HG03469 (cell line): ENCODE measurements around the gene PTPRH.
"Not testable (repeated sequence)": the region's sequence is repeated elsewhere in the genome, so short reads cannot be mapped to it uniquely, and the experiment has no call there.

Experiments
- ATAC-seq: cut with Tn5 transposase; IDR thresholded peaks from one replicate; pipeline ENCODE4 v1.9.1; 2021; ENCODE audit warnings: mild to moderate bottlenecking, moderate library complexity, moderate number of reproducible peaks; ENCODE audit not compliant: unreplicated experiment

Gene PTPRH

DNA sequence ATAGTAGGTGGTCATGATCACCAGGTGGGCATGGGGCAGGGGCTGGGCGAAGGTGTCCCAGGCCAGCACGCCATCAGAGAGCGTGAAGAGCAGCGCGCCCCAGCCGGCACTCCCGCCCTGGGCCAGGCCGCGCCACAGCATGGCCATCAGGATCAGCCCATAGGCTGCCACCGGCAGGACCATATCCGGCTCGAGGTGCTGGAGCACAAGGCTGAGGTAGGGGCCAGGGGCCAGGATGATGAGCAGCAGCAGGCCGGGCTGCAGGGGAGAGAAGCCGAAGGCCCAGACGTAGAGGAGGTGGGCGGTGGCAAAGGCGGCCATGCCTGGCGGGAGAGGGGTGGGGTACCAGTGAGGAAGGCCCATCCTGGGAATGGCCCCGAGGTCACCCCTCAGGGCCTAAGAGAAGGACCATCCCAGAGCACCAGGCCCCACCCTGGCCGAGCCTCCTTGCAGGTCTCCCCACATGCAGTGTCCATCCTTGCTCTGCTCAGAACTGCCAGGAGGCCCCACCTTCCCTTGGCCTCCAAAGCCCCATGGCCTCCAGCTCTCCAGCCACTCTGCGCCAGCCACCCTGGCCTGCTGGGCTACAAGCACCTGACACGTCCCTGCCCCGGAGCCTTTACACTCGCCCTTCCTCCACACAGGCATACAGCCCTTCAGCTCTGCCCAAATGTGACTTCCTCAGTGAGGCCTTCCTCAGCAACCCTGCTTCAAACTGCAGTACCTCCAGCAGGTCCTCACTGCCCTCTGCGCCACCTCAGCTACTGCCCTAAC lies 18.1 kb upstream of the PTPRH start:
- no peak for ATAC-seq

DNA sequence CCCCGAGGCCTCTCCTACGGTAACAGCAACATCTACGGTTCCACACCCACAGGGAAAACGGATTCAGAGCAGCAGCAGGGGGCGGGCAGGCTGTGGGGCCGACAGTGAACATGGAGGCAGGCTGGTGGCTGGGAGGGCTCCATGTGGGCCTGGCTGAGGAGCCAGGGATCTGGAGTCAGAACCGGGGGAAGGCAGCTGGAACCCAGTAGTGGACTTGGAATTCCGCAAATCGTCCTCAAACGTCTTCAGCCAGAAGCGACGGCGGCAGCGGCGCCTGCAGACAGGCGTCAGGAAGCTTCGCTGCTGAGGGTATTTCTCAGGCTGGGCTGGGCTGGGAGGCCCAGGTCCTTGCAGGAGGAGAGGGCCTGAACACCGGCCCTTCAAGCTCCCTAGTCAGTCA lies 17.5 kb upstream of the PTPRH start:
- ATAC-seq: no peak

DNA sequence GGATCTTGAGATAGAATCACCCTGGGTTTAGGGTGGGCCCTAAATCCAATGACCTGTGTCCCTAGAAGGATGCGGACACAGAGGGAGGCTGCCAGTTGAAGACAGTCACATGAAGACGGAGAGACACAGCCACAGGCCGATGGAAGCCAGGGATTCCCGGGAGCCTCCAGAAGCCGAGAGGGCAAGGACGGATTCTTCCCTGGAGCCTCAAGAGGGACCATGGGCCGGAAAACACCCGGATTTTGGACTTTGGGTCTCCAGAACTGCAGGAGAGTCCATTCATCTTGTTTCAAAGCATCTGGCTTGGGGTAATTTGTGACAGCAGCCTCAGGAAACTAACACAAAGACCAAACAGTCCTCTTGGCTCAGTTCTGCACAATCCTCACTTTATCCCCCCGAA lies 17.0 kb upstream of the PTPRH start:
- ATAC-seq: no peak

DNA sequence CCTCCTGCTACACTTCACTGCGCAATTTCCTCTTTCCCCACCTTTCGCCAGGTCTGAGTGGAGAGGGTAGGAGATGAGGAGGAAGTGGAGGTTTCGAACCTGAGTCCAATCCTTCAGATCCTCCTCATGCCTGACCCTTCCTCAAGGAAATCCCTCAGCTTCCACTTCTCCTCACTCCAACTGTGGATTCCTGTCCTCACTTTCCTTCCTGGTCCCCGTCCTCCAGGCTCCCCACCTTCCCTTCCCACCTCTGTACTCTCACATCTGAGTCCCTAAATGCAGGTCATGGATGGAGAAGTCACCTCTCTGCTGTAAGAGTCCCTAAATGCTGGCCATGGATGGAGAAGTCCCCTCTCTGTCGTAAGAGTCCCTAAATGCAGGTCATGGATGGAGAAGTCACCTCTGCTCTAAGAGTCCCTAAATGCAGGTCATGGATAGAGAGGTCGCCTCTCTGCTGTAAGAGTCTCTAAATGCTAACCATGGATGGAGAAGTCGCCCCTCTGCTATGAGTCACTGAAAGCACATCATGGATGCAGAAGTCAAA lies 16.2 kb upstream of the PTPRH start:
- no peak for ATAC-seq

DNA sequence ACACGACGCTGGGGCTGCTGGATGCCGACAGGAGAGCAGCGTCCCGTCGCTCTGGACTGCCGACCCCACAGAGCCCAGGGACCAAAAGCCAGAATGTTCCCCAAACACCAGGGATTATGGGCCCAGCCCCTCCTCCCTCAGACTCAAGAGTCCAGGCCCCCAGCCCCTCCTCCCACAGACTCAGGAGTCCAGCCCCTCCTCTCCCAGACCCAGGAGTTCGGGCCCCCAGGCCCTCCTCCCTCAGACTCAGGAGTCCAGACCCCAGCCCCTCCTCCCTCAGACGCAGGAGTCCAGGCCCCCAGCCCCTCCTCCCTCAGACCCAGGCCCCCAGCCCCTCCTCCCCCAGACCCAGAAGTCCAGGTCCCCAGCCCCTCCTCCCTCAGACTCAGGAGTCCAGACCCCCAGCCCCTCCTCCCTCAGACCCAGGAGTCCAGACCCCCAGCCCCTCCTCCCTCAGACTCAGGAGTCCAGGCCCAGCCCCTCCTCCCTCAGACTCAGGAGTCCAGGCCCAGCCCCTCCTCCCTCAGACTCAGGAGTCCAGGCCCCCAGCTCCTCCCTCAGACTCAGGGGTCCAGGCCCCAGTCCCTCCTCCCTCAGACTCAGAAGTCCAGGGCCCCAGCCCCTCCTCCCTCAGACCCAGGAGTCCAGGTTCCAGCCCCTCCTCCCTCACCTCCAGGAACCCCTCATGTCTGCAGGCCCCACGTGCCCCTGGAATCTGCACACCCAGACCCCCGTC lies 15.5 kb upstream of the PTPRH start:
- ATAC-seq: not testable (repeated sequence)

DNA sequence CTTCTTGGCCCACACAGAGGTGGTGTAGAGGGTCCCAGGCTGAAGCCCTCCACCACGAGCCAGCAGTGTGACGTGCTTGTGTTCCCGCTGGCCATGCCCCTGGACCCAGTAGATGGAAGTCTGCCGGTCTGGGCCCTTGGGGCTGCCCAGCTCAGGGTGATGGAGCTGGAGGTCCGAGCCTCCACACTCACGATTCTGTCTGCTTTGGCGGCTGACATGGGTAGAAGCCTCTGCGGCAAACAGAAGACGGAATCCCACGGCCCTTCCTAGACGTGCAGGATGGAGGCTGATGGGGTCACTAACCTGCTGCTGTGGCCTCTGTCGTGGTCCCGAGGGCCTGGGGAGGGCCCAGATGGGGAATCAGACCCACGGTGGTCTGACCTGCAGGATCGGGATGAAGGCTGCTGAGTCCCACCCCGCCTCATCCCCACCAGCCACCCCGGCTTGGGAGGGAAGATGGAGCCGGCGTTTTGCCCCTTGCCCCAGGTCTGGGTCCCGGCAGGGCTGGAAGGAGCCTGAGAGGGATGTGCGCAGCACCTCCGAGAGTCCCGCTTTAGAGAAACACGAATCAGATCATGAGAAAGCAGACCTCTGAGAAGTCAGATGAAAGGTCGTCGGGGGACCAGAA lies 14.9 kb upstream of the PTPRH start:
- ATAC-seq: no peak

DNA sequence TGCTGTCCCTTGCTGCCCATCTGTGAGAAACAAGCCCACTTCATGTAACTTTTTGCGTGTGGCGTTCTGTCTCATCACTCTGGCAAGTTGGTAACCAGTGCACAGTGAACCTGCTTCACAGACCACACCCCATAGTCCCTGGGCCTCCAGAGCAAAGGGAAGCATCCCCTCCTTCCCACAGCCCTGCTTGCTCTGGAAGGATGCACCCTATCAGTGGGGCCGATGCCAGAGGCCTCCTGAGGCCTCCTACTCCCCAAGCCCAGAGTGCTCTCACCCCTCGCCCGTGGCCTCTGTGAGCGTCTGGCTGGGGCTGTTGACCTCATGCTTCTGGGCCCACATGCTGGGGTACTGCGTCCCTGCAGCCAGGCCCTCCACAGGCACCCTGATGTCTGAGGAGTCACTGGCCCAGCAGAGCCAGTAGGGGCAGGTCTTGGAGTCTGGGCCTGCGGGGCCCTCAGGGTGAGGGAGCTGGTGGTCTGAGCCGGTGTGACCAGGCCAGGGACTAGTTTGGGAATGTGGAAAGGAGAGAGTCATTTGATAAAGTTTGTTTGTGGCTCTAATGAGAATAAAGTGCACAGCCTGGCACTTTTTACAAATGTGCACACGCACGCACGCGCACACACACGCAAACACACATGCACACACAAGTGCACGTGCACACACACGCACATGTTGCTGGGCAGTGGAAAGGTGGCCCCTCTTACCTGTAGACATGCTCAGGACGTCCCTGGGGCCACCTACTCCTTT lies 14.2 kb upstream of the PTPRH start:
- ATAC-seq: no peak

DNA sequence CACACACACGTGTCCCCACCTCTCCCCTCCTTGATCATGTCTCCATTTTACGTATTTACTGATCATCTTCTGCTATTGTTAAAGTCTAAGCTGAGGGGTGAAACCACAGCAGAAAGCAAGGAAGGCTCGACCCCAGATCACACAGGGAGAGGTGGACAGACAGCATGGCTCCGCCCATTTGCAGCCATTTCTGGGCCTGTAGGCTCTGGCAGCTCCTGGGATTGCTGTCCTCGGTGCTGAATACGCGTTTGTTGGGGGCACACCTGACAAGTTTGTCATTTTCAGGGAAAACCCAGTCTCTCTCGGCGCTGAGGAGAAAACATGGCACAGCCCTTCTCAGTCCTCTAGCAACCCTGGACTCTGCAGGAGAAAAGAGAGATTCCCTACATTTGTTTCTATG lies 11.2 kb upstream of the PTPRH start:
- no peak for ATAC-seq

DNA sequence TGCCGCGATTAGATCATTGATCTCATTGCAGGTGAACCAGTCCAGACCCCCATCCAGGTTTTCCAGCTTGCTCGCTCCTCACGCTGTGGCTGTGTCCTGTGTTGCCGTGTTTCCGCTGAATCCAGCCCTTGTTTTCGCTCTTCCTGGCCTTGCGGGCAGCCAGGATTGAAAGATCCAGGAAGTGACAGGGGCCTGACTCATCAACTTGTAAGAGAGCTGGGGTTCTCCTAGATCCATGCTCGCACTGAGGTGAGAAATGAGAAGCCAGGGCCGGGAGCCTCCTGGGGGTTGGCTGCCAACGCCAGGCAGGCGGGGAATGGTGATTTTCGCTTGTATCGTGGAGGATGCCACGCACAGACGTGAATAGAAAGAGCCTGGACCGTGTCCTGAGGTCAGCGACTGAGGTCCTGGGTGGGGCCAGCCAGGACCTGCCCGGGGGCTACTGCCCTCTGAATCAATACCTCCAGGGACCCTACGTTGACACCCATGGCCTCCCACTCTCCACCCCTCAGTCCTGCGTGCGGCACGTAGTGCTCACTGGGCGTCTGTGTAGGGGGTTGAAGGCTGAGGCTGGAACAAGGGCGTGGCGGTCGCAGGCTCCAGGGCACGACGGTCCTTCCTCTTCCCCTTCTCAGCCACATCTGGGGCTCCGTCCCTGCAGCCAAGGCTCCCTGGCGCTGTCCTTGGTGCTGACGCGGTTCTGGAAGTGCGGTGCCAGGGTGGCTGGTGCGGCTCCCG lies 7.3 kb upstream of the PTPRH start:
- ATAC-seq: no peak

DNA sequence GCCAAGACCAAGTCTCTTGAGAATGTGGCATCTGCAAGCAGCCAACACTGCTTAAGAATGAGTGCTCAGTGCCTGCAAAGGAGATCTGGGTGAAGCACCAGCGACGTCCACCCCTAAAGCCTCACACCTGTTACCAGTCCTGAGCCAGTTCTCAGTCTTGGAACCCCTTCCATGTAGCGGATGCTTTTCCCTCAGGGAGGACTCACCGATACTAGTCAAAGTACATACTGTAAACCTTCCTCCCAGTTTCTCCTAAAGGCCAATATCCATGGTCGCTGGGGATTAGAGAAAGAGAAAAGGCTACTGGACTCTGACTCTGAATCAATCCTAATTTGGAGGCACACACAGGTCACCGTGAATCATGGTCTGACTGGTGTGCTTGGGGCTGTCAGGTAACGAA lies 4.2 kb upstream of the PTPRH start:
- ATAC-seq: no peak

DNA sequence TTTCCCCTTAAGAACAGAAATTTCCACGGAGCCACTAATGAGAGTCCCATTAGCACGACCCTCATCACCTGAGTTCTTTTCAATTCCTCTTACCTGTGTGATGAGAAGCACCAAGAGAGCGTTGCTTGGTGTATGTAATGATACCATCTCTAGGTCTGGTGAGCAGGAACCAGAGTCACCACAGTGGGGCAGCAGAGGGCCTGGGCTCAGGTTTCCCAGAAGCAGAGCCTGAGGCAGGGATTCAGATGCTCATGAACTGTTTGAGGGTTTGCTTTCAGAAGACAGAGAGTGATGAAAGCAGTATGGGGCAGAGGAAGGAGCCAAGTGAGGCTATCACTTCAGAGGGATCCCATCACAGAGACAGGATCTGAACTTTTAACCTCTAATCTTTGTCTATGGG lies 3.1 kb upstream of the PTPRH start:
- ATAC-seq: no peak

DNA sequence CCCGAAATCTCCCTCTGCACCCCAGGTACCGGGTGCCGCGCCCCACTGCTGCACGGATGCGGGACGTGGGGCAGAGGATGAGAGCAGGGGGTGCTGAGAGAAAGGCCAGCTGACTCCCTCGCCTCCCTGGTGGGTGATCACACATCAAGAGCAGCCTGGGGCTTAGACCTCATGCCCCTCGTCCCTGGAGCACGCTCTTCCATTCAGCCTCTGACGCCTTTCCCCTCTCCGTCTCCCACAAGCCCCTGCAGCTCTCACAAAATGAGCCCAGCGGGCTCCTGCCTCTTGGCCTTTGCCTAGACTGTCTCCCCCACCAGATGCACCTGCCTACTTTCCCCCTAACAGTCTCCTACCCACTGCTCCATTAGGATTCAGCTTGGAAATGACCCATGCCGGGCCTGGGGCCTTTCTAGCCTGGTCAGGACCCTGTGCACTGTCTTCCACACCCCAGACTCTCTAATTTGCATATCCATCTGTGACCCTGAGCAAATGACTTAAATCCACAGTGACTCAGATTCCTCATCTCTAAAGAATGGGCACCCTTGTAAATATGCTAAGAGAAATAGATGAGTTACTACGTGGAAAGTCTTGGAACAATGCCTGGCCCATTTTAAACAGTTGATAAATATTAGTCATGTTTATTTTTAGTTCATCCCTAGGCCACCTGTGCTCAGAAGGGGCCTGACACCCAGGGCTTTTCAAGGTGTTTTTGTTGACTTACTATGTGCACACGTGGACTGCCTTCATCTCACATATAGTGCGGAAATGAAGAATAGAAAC lies 582 bp upstream of the PTPRH start:
- no peak for ATAC-seq

DNA sequence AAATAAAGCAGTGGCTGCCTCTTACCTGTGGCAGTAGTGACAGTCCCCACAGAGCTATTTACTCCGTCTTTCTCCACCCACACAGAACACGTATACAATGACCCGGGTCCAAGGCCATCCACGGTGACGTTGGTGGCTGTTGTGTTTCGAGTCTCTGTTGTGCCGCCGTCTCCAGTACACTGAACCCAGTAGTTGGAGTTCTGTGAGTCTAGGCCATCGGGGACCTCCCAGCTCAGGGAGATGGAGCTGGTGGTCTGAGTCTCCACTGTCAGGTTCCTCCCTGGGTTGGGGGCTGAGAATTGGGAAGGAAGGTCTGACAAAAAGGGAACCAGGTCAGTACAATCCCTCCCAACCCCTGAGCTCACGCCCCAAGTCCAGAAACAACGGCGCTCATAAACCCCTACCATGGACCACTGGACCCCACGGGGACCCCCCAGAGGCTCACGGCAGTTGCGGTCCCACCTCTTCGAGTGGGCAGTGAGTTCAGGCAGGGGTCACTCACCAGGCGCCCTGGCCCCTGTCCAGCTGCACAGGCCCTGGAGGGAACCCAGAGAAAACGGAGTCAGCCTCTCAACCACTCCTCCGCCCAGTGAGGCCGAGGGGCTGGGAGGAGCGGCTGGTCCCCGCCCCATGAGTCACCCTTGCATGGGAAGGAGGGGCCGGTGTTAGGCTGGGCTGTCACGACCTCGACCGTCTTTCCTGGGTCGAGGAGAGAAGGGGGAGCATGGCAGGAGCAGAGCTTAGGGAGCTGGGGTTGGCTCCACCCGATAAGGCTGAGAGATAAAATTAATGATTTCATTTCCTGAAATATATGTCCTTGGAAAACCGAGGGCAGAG lies 2.4 kb downstream of the PTPRH start:
- no peak for ATAC-seq

DNA sequence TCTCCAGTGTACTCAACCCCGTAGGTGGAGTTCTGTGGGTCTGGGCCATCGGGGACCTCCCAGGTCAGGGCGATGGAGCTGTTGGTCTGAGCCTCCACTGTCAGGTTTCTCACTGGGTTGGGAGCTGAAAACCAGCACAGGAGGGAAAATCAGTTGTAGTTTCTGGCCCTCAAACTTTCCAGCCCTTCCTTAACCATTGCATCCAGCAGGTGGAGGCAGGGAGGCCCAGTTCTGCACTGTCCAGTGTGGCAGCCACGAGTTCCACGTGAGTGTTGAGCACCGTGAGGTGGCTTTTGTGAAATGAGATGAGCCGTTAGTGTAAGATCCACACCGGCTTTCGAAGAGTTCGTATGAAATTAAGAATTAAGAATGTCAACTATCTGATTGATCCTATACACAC lies 7.1 kb downstream of the PTPRH start:
- ATAC-seq: not testable (repeated sequence)

DNA sequence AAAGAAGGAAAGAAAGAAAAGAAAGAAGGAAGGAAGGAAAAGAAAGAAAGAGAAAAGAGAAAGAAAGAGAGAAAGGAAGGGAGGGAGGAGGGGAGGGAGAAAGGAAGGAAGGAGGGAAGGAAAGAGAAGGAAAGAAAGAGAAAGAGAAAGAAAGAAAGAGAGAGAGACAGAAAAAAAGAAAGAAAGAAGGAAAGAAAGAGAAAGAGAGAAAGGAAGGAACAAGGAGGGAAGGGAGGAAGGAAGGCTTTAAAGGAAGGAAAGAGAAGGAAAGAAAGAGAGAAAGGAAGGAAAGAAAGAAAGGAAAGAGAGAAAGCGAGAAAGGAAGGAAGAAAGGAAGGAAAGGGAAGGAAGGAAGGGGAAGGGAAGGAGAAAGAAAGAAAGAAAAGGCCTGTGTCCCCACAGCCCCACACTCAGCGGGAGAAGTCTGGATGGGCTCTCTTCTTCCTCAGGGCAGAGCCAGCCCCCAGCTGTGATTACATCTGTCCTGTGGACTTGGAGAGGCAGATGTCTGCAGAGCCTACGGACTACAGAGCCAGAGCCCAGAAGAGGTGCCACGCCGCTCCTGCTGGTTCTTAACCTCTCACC lies 9.6 kb downstream of the PTPRH start:
- no peak for ATAC-seq

DNA sequence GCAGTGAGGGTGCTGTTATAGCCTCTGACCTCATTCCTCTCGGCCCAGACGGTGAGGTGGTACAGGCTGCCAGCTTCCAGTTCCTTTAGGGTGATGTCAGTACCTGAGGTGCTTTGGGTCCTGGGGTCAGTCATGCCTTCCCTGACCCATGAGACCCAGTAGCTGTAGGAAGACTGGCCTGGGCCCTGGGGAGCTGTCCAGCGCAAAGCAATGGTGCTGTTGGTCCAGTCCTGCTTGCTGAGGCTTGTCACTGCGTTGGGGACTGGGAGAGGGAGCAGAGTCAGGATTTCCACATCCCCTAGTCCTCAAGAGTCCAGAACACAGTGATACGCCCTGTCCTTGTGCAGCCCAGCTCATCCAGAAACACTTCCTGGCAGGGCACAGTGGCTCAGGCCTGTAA lies 10.7 kb downstream of the PTPRH start:
- ATAC-seq: no peak

DNA sequence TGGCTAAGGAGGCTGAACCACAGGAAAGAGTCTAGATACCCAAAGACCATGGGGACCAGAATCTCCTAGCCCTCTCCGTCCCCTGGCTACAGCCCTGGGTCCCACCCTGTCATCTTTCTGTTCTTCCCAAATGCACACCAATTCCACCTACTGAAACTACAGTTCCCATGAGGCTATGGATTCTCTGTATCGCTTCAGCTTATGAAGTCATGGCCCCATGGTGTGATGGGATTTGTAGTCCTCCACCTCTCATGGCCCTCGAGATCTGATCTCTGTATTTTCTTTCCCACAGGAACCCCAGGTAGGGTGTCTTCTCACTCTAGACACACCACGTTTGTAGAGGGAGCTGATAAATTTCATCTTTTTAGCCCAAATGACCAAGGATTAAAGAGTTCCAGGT lies 11.8 kb downstream of the PTPRH start:
- ATAC-seq: no peak

DNA sequence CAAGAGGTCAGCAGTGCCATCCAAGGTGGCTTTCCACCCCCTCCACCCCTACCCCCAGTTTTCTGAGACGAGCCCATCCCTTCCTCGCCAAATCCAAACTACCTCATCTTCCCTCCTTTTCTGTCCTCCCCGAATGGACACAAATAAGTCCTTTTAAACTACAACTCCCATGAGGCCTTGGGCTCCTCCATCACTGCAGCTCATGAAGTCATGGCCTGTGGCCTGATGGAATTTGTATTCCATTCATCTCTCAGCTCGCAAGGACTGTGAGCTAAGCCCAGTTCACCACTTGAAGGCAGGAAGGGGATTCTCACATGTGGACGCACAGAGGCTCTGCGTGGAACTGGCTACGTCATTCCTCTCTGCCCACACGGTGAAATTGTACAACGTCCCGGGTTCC lies 12.5 kb downstream of the PTPRH start:
- ATAC-seq: no peak
